AG09309 (cell line): ENCODE measurements around the gene HTRA1.
A peak's percentile ranks its signal among the peaks of the same experiment; 100 is the strongest.

Experiments used
- DNase-seq: peaks from one replicate; pipeline ENCODE4 v3.0.0-alpha.2; 2010; ENCODE audit warnings: low read depth
- H3K4me3 ChIP-seq: 2 replicates; pipeline ENCODE4 v1.5.1; 2011; ENCODE audit warnings: mild to moderate bottlenecking, low read depth, low read length, moderate library complexity; ENCODE audit not compliant: control insufficient read depth
- TF ChIP-seq, protein P1 (sequence below): IDR thresholded peaks from 2 replicates; pipeline ENCODE4 v1.5.1; 2011; ENCODE audit warnings: mild to moderate bottlenecking, low read depth, low read length, inconsistent platforms; ENCODE audit not compliant: insufficient read depth, control insufficient read depth; ENCODE audit errors: missing control alignments

The HTRA1 gene

DNA sequence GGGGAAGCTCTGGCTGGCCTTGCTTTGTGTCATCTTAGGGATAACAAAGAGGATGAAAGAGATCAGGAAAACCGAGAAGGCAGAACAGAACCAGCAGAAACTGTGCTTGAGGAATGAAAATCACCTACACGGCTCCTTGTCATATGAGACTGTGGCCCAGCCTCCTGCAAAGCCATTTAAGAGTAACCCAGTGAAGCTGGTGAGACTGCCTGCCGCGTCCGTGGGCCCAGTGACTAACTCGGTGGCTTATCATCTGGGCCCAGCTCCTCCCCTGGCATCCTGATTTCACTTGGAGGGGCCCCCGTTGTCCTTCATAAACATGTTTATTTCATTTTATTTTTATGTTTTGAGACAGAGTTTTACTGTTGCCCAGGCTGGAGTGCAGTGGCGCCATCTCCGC lies 30.7 kb downstream of the HTRA1 start:
- TF ChIP-seq, protein P1, sequence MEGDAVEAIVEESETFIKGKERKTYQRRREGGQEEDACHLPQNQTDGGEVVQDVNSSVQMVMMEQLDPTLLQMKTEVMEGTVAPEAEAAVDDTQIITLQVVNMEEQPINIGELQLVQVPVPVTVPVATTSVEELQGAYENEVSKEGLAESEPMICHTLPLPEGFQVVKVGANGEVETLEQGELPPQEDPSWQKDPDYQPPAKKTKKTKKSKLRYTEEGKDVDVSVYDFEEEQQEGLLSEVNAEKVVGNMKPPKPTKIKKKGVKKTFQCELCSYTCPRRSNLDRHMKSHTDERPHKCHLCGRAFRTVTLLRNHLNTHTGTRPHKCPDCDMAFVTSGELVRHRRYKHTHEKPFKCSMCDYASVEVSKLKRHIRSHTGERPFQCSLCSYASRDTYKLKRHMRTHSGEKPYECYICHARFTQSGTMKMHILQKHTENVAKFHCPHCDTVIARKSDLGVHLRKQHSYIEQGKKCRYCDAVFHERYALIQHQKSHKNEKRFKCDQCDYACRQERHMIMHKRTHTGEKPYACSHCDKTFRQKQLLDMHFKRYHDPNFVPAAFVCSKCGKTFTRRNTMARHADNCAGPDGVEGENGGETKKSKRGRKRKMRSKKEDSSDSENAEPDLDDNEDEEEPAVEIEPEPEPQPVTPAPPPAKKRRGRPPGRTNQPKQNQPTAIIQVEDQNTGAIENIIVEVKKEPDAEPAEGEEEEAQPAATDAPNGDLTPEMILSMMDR: no peak
- no peak overlapping the region for H3K4me3 ChIP-seq

DNA sequence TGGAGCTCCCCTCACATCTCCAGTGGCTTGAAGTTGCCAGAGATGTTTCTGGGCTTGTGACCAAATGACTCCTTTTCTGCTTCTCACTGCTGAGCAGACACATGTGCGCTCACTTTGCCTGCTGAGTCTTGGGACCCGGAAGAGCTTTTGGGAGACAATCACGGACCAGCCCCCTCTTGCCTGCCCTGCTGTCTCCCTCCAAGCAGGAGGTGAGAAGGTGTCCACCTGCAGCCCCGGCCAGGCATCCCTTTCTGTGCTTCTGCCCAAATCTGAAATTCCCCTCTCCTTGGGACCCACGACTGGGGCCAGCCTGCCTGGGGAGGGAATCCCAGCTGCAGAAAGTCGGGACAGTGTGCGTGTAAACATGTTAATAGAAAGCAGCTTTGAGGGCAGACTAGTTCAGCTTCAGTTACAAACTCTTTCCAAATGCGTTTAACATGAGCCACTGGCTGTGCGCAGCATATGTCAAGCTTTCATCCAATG lies 31.7 kb downstream of the HTRA1 start:
- H3K4me3 ChIP-seq: no peak overlapping the region; the same call in 1 of the 2 replicates
- DNase-seq: peak; percentile 38
- TF ChIP-seq, protein P1: no peak

More for the DNA sequence above, 30.7 kb downstream of the HTRA1 start:
- no peak for DNase-seq

DNA sequence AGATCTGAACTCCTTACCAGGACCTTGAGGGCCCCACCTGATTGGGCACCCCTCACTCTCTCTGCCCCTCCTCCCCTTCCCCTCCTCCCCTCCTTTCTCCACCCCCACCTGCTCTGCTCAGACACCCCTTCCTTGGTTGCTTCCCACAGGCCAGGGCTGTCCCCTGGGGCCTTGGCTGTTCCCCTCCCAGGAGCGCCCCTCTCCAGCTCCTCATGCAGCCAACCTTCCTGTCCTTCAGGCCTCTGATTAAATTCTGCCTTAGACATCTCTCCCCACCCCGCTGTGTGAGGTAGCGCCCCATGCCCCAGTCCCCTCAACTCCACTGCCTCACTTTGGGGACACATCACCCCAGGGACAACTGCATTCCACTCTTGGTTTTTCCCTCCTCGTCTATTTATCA lies 32.4 kb downstream of the HTRA1 start:
- no peak for DNase-seq
- H3K4me3 ChIP-seq: no peak overlapping the region
- TF ChIP-seq, protein P1: no peak

DNA sequence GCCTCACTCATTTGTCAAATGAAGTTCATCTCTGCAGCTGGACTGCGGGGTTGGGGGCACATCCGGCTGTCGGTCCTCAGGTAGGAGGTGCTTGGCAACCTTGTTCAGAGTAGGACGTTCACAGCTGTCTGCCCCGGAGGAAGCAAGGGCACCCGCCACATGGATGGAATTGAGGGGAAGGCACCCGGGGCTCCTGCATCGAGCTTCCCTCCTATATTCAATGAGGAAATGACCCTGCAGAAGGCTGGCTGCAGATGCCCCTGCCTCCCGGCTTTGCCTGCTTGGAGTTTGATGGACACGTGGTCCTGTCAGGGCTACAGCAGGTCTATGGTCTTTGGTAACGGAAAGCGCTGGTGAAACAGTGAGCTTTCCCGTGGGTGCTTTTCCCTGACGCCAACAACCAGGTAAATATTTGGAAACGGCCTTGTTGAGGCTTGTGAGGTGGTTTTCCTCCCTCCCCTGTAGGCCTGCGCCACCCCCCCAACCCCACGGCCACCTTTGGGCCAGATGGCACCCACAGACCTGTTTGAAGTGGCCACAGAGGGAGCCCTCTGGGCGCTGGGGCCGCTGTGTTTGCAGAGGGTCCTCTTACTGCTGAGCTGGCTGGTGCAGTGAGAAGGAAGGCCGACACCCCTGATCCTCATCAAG lies 32.9 kb downstream of the HTRA1 start:
- TF ChIP-seq, protein P1: no peak
- peak overlapping the region; percentile 23 for H3K4me3 ChIP-seq
- no peak for DNase-seq

DNA sequence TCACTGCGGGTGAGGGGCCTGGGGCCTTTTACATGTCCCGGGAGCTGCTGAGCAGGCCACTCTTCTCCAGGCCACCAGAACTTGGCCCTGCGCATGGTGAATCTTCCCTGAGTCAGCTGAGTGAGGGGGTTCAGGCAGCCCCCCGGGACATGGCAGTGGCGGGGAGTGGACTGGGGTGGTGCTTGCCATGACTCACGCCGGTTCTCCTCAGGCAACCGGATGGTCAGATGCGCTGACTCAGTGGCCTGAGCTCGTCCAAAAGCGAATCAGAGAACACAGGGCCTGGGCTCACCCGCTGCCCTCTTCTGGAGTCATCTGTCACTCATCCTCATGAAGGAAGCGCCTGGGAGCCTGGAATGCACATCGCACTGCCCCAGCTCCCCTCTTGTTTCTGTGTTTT lies 33.5 kb downstream of the HTRA1 start:
- peak overlapping the region; percentile 23 for H3K4me3 ChIP-seq
- TF ChIP-seq, protein P1: no peak
- peak; percentile 58 for DNase-seq

DNA sequence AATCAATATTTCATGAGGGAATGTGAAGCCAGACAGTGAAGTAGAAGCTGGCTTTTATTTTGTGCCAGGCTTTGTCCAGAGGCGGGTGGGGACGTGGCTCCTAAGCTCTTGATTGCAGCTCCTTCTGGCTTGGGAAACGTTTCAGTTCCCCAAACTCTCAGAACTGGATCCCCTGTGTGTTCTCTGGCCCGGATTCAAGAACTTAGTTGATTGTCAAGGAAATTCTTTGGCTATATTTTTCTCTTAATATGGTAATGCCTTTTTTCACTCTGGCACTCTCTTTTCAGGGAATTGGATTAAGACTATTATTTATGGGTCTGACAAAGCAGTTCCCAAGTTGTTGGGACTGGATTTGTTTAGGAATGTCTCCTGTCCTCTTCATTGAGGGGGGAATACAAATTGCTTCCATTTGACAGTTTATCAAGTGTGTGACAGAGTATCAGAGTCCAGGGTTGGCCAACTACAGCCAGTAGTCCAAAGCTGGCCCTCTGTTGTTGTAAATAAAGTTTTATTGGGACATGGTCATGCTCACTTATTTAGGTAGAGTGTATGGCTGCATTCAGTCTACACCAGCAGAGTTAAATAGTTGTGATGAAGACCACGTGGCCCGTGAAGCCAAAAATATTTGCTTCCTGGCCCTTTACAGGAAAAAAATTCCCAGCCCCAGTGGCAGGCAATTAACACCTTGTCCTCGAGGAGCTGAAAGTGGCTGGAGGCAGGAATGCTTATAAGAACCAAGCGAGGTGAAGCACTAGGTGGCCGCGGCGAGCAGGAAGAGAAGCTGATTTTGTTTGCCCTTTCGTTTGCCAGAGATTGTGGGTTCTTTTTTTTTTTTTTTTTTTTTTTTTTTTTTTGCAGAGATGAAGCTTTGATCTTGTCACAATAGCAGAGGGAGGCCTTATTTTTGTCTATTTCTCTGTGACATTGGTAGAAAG lies 34.3 kb downstream of the HTRA1 start:
- TF ChIP-seq, protein P1: no peak
- no peak overlapping the region for H3K4me3 ChIP-seq
- DNase-seq: no peak
